Liver (tissue), 9 donors: ENCODE measurements around the gene SYNC. TPM values are rescaled to one million over a fixed set of nuclear protein-coding genes. Genes with fewer than 3 reads are reported as not detected.

Experiments
- DNase-seq: peaks from one replicate; pipeline ENCODE4 v3.0.0-alpha.2; 2017; ENCODE audit warnings: low spot score
- H3K27ac ChIP-seq, 2 donors: one replicate each; pipeline ENCODE4 v1.7.0; 2013; ENCODE audit warnings: inconsistent platforms in 2 of 2, low read length in 2 of 2, control low read depth in 1 of 2, low read depth in 1 of 2, mild to moderate bottlenecking in 1 of 2
- H3K27me3 ChIP-seq, 4 donors: one replicate each; pipeline versions ENCODE4 v1.6.1 to v1.7.0; 2013; ENCODE audit warnings: low read length in 3 of 4, inconsistent platforms in 1 of 4, mild to moderate bottlenecking in 1 of 4, moderate library complexity in 1 of 4; ENCODE audit not compliant: control insufficient read depth in 4 of 4, insufficient read depth in 4 of 4
- H3K36me3 ChIP-seq, 4 donors: one replicate each; pipeline versions ENCODE4 v1.6.1 to v1.7.0; 2013; ENCODE audit warnings: low read length in 3 of 4, mild to moderate bottlenecking in 3 of 4, low read depth in 1 of 4, moderate library complexity in 1 of 4; ENCODE audit not compliant: control insufficient read depth in 4 of 4, insufficient read depth in 3 of 4
- H3K4me1 ChIP-seq, 4 donors: one replicate each; pipeline versions ENCODE4 v1.6.1 to v1.7.0; 2013; ENCODE audit warnings: low read length in 3 of 4, mild to moderate bottlenecking in 3 of 4, moderate library complexity in 1 of 4; ENCODE audit not compliant: control insufficient read depth in 4 of 4, insufficient read depth in 4 of 4
- H3K4me3 ChIP-seq, 3 donors: one replicate each; pipeline versions ENCODE4 v1.6.1 to v1.7.0; 2013; ENCODE audit warnings: low read length in 3 of 3, control low read depth in 1 of 3, low read depth in 1 of 3, mild to moderate bottlenecking in 1 of 3
- H3K9ac ChIP-seq, 2 donors: one replicate each; pipeline ENCODE4 v1.7.0; 2013; ENCODE audit warnings: low read length in 2 of 2, mild to moderate bottlenecking in 2 of 2, moderate library complexity in 2 of 2, control low read depth in 1 of 2, low read depth in 1 of 2
- H3K9me3 ChIP-seq, 4 donors: one replicate each; pipeline versions ENCODE4 v1.6.1 to v1.7.0; 2013; ENCODE audit warnings: low read length in 3 of 4; ENCODE audit not compliant: control insufficient read depth in 4 of 4
- ATF3 ChIP-seq: IDR thresholded peaks from 2 replicates; pipeline ENCODE4 v1.6.1; 2016; ENCODE audit warnings: antibody characterized with exemption
- FOXA2 ChIP-seq: IDR thresholded peaks from 2 replicates; pipeline ENCODE4 v1.6.1; 2016; ENCODE audit warnings: antibody characterized with exemption
- HNF4G ChIP-seq: IDR thresholded peaks from 2 replicates; pipeline ENCODE4 v1.6.1; 2016; ENCODE audit warnings: antibody characterized with exemption
- JUND ChIP-seq, 2 donors: IDR thresholded peaks; 2 replicates each; pipeline ENCODE4 v1.6.1; 2016; ENCODE audit warnings: antibody characterized with exemption in 2 of 2
- NR2F2 ChIP-seq: IDR thresholded peaks from 2 replicates; pipeline ENCODE4 v1.6.1; 2016; ENCODE audit warnings: antibody characterized with exemption
- RXRA ChIP-seq, 2 donors: IDR thresholded peaks; 2 replicates each; pipeline ENCODE4 v1.6.1; 2017 to 2018; ENCODE audit warnings: antibody characterized with exemption in 2 of 2, mild to moderate bottlenecking in 1 of 2
- TAF1 ChIP-seq: conservative IDR thresholded peaks from 2 replicates; pipeline ENCODE4 v1.6.1; 2016; ENCODE audit warnings: antibody characterized with exemption, mild to moderate bottlenecking
- YY1 ChIP-seq: IDR thresholded peaks from 2 replicates; pipeline ENCODE4 v1.6.1; 2016; ENCODE audit warnings: antibody characterized with exemption, mild to moderate bottlenecking
- ZBTB33 ChIP-seq: IDR thresholded peaks from 2 replicates; pipeline ENCODE4 v1.6.1; 2016; ENCODE audit warnings: antibody characterized with exemption
- WGBS: extraction: QIAGEN DNeasy Blood & Tissue Kit; methylation state at CpG from one replicate; pipeline ENCODE4 v1.1.7; 2013; 5-methylcytosine and 5-hydroxymethylcytosine counted together
- polyA plus RNA-seq, 2 donors: library from polyadenylated mRNA; stranded (reverse) in 1 of 2; unstranded in 1 of 2; fragments of 200-250 nt in 1 of 2; fragments of >200 nt in 1 of 2; fragmentation: Nextera tagmentation in 1 of 2; extraction: Ambion mirVana in 1 of 2; gene quantifications; one replicate each; pipeline versions ENCODE4 v1.2.1 to v1.2.3, GENCODE V29; 2013 to 2015
- total RNA-seq, 2 donors: library from RNA; depleted of rRNA; stranded (reverse); fragments of >200 nt; gene quantifications; one replicate each; pipeline ENCODE4 v1.2.3, GENCODE V29; 2014
- TF ChIP-seq, protein P1 (sequence below): IDR thresholded peaks from 2 replicates; pipeline ENCODE4 v1.6.1; 2016; ENCODE audit warnings: antibody characterized with exemption
- TF ChIP-seq, protein P2 (sequence below): IDR thresholded peaks from 2 replicates; pipeline ENCODE4 v1.6.1; 2016; ENCODE audit warnings: antibody characterized with exemption, mild to moderate bottlenecking
- donor health status: healthy.
- donor health status: healthy.
- donor health status: healthy.
- donor health status: healthy.
- donor health status: healthy.

The SYNC gene
- total and polyA plus RNA-seq, 4 donors = 0.23 to 1.5 (median 0.31) TPM

DNA sequence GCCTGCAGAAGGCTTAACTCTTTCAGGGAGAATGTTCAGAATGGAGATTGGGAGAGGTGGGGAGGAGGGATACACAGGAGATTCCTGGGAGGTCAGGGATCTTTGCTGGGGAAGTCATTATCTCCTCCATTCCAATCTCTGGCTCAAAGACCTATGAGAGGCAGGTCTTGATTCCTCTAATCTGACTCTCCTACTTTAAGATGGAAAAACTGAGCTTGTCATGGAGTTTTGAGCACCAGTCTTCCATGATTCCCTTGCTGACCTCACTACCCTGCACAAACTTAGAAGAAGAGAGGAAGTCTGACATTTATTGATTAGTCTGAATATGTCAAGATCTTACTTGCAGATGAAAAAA is 41.5 kb upstream of the SYNC start (continued):
- TF ChIP-seq HNF4G (no peak), ATF3 (no peak), RXRA (IDR thresholded peaks at IDR 0.05) (no peak)
- TF ChIP-seq, protein P1, sequence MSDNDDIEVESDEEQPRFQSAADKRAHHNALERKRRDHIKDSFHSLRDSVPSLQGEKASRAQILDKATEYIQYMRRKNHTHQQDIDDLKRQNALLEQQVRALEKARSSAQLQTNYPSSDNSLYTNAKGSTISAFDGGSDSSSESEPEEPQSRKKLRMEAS = no peak

DNA sequence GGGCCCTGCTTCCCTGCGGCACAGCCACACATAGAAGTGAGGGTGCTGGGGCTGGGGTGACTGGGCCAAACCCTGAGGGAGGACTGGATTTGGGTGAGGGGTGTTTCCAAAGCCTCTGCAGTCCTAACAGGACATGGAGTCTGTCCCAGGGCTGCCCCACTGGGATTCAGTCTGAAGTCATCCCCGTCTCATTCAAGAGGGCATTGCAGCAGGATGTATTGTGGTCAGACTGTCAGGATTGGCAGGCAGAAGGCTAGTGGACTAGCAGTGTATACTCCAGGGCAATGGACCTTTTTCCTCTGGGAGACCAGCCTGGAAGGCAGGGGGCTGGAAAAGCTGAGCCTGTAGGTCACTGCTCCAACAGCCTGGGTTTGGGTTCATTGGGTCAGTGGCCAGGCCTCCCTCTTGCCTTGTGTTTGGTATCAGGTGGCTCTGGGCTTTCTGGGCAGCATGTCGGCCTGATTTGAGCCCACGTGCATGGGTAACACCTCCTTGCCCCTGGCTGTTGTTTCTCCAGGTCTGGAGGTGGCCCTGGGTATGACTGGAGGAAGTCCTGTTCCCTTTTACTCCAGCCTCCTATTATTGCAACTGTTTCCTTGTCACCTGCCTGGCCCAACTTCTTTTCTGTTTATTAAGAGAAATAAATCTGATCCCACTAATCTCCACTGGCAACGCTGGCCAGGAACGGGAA is 41.0 kb upstream of the SYNC start:
- 41% methylated on average over 6 of the region's 6 CpGs for WGBS
- no peak for DNase-seq

GRCh38 chr1:32742956-32743355 is 40.4 kb upstream of the SYNC start:
- DNase-seq = no peak
- Histone ChIP-seq H3K36me3 (no peaks in the 10 kb centered on the region), H3K27me3 (no peaks in the 10 kb centered on the region), H3K9me3 (no peaks in the 10 kb centered on the region), H3K27ac (peak overlapping the region; percentile 79 to 83), H3K4me1 (peaks cover 0 to 22% (median 17%) of the 10 kb centered on the region in 4 donors), H3K9ac (no peak overlapping the region), H3K4me3 (peak overlapping the region in 1 of 3 donors; percentile 89)
- TF ChIP-seq ZBTB33 = no peak
- peak; percentile 18 for TF ChIP-seq FOXA2
- no peak for TF ChIP-seq JUND (IDR thresholded peaks at IDR 0.05)
- no peak for TF ChIP-seq HNF4G
- TF ChIP-seq ATF3 = no peak
- 55% methylated on average over 4 of the region's 4 CpGs for WGBS

More for the DNA sequence above, 41.0 kb upstream of the SYNC start:
- Histone ChIP-seq H3K9me3 (no peaks in the 10 kb centered on the region), H3K27me3 (no peaks in the 10 kb centered on the region), H3K36me3 (no peaks in the 10 kb centered on the region), H3K4me3 (no peak overlapping the region), H3K4me1 (peaks cover 0 to 22% (median 17%) of the 10 kb centered on the region in 4 donors), H3K27ac (peak overlapping the region; percentile 22 to 83), H3K9ac (no peak overlapping the region)
- TF ChIP-seq RXRA (IDR thresholded peaks at IDR 0.05) (no peak), TAF1 (no peak), ZBTB33 (no peak), JUND (IDR thresholded peaks at IDR 0.05) (no peak), NR2F2 (no peak), YY1 (no peak)
- TF ChIP-seq, protein P2, sequence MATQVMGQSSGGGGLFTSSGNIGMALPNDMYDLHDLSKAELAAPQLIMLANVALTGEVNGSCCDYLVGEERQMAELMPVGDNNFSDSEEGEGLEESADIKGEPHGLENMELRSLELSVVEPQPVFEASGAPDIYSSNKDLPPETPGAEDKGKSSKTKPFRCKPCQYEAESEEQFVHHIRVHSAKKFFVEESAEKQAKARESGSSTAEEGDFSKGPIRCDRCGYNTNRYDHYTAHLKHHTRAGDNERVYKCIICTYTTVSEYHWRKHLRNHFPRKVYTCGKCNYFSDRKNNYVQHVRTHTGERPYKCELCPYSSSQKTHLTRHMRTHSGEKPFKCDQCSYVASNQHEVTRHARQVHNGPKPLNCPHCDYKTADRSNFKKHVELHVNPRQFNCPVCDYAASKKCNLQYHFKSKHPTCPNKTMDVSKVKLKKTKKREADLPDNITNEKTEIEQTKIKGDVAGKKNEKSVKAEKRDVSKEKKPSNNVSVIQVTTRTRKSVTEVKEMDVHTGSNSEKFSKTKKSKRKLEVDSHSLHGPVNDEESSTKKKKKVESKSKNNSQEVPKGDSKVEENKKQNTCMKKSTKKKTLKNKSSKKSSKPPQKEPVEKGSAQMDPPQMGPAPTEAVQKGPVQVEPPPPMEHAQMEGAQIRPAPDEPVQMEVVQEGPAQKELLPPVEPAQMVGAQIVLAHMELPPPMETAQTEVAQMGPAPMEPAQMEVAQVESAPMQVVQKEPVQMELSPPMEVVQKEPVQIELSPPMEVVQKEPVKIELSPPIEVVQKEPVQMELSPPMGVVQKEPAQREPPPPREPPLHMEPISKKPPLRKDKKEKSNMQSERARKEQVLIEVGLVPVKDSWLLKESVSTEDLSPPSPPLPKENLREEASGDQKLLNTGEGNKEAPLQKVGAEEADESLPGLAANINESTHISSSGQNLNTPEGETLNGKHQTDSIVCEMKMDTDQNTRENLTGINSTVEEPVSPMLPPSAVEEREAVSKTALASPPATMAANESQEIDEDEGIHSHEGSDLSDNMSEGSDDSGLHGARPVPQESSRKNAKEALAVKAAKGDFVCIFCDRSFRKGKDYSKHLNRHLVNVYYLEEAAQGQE = no peak
